ENCODE data around the gene PLCH1.
A peak's percentile ranks its signal among the peaks of the same experiment; 100 is the strongest.

Gene PLCH1

DNA sequence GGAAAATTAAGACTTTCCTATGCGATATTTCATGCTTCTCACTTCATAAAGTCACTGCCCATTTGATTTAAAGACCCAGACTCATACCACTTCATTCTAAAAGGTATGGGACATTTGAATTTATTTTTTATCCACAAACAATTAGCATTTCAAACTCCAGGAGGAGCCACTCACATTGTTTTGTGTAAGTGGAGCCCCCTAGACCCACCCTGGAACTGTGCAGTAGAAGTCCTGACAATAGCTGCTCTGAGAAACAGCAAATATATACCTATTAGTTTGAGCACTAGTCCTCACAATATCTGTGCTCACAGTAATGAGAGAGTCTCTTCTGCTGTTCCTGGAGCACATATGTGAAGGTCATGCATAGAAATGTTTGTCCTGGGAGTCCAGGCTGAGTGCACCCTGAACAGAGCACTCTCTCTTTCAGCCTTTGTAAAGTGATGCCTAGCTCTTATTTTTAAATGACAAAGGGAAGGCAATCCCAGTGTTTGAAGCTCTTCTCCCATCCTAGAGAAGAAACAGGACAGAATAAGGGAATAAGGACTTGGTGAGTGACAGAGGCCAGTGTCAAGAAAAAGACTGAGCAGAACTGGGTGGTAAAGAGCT lies 323.9 kb downstream of the PLCH1 start:
- Histone ChIP-seq H4K8ac (ENCODE audit: low read depth, low read length) (no peak overlapping the region), H3K23ac (ENCODE audit: low read length) (no peak overlapping the region), H4K5ac (ENCODE audit: low read length) (no peak overlapping the region), H3K27me3 (ENCODE audit: insufficient read depth, low read length, poor library complexity) (no peaks in the 10 kb centered on the region), H3K9ac (ENCODE audit: low read length) (no peak overlapping the region), H2BK15ac (replicated peaks; ENCODE audit: low read depth) (no peak overlapping the region), H2AK5ac (ENCODE audit: low read length) (no peak overlapping the region), H3K4me3 (ENCODE audit: low read length) (no peak overlapping the region), H3K79me2 (ENCODE audit: control insufficient read depth, insufficient read depth, low read length) (no peaks in the 10 kb centered on the region), H3K36me3 (ENCODE audit: control insufficient read depth, insufficient read depth, low read length) (no peaks in the 10 kb centered on the region), H2BK5ac (ENCODE audit: low read length) (no peak overlapping the region), H3K56ac (ENCODE audit: low read length) (peak overlapping the region; percentile 37), H3K79me1 (ENCODE audit: low read length) (no peaks in the 10 kb centered on the region), H3K4me1 (ENCODE audit: control insufficient read depth, low read depth, low read length) (peaks cover 4% of the 10 kb centered on the region), H3K27ac (ENCODE audit: low read depth, low read length) (no peak overlapping the region), H3K4me2 (ENCODE audit: low read length) (no peak overlapping the region), H3K4ac (ENCODE audit: low read depth, low read length) (no peak overlapping the region), H3K18ac (ENCODE audit: low read length) (peak overlapping the region; percentile 7), H2BK120ac (ENCODE audit: low read depth, low read length) (no peak overlapping the region)
- no CpG with 5 or more reads among the region's 1 CpG for WGBS (ENCODE audit: extremely low coverage, insufficient coverage, low lambda C conversion rate)
- DNase-seq = peak; percentile 54

DNA sequence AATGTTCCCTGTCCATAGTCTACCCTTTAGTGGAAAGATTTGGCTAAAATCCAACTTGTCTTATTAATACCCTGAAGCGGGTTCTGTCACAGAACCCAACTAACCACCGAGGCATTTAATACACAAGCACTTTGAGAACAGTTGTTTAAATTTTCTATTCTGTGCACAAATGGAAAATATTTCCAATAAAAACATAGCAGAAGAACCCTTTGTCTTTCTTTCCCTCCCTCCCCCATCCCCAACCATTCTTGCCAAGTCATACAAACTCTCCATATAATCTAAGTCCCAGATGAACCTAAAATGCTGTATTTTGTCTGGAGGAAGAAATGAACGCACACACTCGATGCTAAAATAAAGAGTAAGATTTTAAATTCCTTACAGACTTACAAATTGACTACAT lies 324.5 kb downstream of the PLCH1 start:
- Histone ChIP-seq H4K5ac (ENCODE audit: low read length) (no peak overlapping the region), H3K56ac (ENCODE audit: low read length) (no peak overlapping the region), H2BK120ac (ENCODE audit: low read depth, low read length) (no peak overlapping the region), H3K36me3 (ENCODE audit: control insufficient read depth, insufficient read depth, low read length) (no peaks in the 10 kb centered on the region), H3K18ac (ENCODE audit: low read length) (no peak overlapping the region), H2BK15ac (replicated peaks; ENCODE audit: low read depth) (no peak overlapping the region), H2BK5ac (ENCODE audit: low read length) (no peak overlapping the region), H3K79me2 (ENCODE audit: control insufficient read depth, insufficient read depth, low read length) (no peaks in the 10 kb centered on the region), H2AK5ac (ENCODE audit: low read length) (no peak overlapping the region), H3K27me3 (ENCODE audit: insufficient read depth, low read length, poor library complexity) (no peaks in the 10 kb centered on the region), H3K9ac (ENCODE audit: low read length) (no peak overlapping the region), H3K23ac (ENCODE audit: low read length) (no peak overlapping the region), H3K4me2 (ENCODE audit: low read length) (no peak overlapping the region), H3K27ac (ENCODE audit: low read depth, low read length) (no peak overlapping the region), H3K4me3 (ENCODE audit: low read length) (no peak overlapping the region), H3K4ac (ENCODE audit: low read depth, low read length) (no peak overlapping the region), H3K79me1 (ENCODE audit: low read length) (no peaks in the 10 kb centered on the region), H4K8ac (ENCODE audit: low read depth, low read length) (no peak overlapping the region), H3K4me1 (ENCODE audit: control insufficient read depth, low read depth, low read length) (peaks cover 4% of the 10 kb centered on the region)
- DNase-seq = no peak
- no CpG with 5 or more reads among the region's 4 CpGs for WGBS (ENCODE audit: extremely low coverage, insufficient coverage, low lambda C conversion rate)

DNA sequence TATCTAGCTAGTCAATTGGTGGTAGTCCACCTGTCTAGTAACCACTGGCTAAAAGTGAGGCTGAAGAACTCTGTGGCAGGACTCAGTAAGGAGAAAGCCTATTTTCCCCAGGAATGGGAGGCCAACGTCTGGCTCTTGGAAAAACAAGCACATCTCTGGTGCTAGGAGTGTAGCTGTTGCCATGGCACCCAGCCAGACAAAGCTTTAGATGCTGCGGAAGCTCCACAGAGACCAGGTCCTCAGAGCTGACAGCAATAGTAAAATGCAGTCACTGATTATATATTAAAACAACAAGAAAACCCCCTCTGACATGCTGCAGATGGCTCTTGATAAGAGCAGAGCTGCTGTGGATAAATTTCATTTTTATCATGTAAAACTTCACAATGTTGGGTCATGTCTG lies 326.5 kb downstream of the PLCH1 start:
- Histone ChIP-seq H3K18ac (ENCODE audit: low read length) (no peak overlapping the region), H2BK5ac (ENCODE audit: low read length) (no peak overlapping the region), H3K4me1 (ENCODE audit: control insufficient read depth, low read depth, low read length) (peaks cover 6% of the 10 kb centered on the region), H2BK15ac (replicated peaks; ENCODE audit: low read depth) (no peak overlapping the region), H3K4me2 (ENCODE audit: low read length) (no peak overlapping the region), H3K9ac (ENCODE audit: low read length) (no peak overlapping the region), H3K79me2 (ENCODE audit: control insufficient read depth, insufficient read depth, low read length) (no peaks in the 10 kb centered on the region), H3K27me3 (ENCODE audit: insufficient read depth, low read length, poor library complexity) (no peaks in the 10 kb centered on the region), H3K36me3 (ENCODE audit: control insufficient read depth, insufficient read depth, low read length) (no peaks in the 10 kb centered on the region), H3K23ac (ENCODE audit: low read length) (no peak overlapping the region), H4K5ac (ENCODE audit: low read length) (no peak overlapping the region), H2AK5ac (ENCODE audit: low read length) (no peak overlapping the region), H3K79me1 (ENCODE audit: low read length) (no peaks in the 10 kb centered on the region), H2BK120ac (ENCODE audit: low read depth, low read length) (no peak overlapping the region), H3K4ac (ENCODE audit: low read depth, low read length) (no peak overlapping the region), H3K27ac (ENCODE audit: low read depth, low read length) (no peak overlapping the region), H3K4me3 (ENCODE audit: low read length) (no peak overlapping the region), H4K8ac (ENCODE audit: low read depth, low read length) (no peak overlapping the region), H3K56ac (ENCODE audit: low read length) (no peak overlapping the region)
- peak; percentile 51 for DNase-seq
- WGBS (ENCODE audit: extremely low coverage, insufficient coverage, low lambda C conversion rate) = no CpG with 5 or more reads among the region's 2 CpGs

GRCh38 chr3:155417119-155417517 lies 327.8 kb downstream of the PLCH1 start:
- no CpG with 5 or more reads among the region's 3 CpGs for WGBS (ENCODE audit: extremely low coverage, insufficient coverage, low lambda C conversion rate)
- Histone ChIP-seq H3K27ac (ENCODE audit: low read depth, low read length) (no peak overlapping the region), H4K5ac (ENCODE audit: low read length) (no peak overlapping the region), H2AK5ac (ENCODE audit: low read length) (no peak overlapping the region), H2BK5ac (ENCODE audit: low read length) (no peak overlapping the region), H3K4me1 (ENCODE audit: control insufficient read depth, low read depth, low read length) (peaks cover 10% of the 10 kb centered on the region), H3K23ac (ENCODE audit: low read length) (no peak overlapping the region), H3K9ac (ENCODE audit: low read length) (no peak overlapping the region), H3K18ac (ENCODE audit: low read length) (no peak overlapping the region), H4K8ac (ENCODE audit: low read depth, low read length) (no peak overlapping the region), H2BK120ac (ENCODE audit: low read depth, low read length) (no peak overlapping the region), H2BK15ac (replicated peaks; ENCODE audit: low read depth) (no peak overlapping the region), H3K4ac (ENCODE audit: low read depth, low read length) (no peak overlapping the region), H3K36me3 (ENCODE audit: control insufficient read depth, insufficient read depth, low read length) (no peaks in the 10 kb centered on the region), H3K27me3 (ENCODE audit: insufficient read depth, low read length, poor library complexity) (no peaks in the 10 kb centered on the region), H3K79me1 (ENCODE audit: low read length) (no peaks in the 10 kb centered on the region), H3K4me3 (ENCODE audit: low read length) (no peak overlapping the region), H3K79me2 (ENCODE audit: control insufficient read depth, insufficient read depth, low read length) (no peaks in the 10 kb centered on the region), H3K4me2 (ENCODE audit: low read length) (no peak overlapping the region), H3K56ac (ENCODE audit: low read length) (no peak overlapping the region)
- no peak for DNase-seq

GRCh38 chr3:155416500-155417118 lies 328.3 kb downstream of the PLCH1 start:
- Histone ChIP-seq H3K27me3 (ENCODE audit: insufficient read depth, low read length, poor library complexity) (no peaks in the 10 kb centered on the region), H2BK15ac (replicated peaks; ENCODE audit: low read depth) (no peak overlapping the region), H3K4me2 (ENCODE audit: low read length) (no peak overlapping the region), H3K23ac (ENCODE audit: low read length) (no peak overlapping the region), H3K18ac (ENCODE audit: low read length) (no peak overlapping the region), H2AK5ac (ENCODE audit: low read length) (no peak overlapping the region), H3K56ac (ENCODE audit: low read length) (no peak overlapping the region), H3K9ac (ENCODE audit: low read length) (no peak overlapping the region), H3K4me3 (ENCODE audit: low read length) (no peak overlapping the region), H3K4me1 (ENCODE audit: control insufficient read depth, low read depth, low read length) (peaks cover 10% of the 10 kb centered on the region), H3K79me1 (ENCODE audit: low read length) (no peaks in the 10 kb centered on the region), H2BK5ac (ENCODE audit: low read length) (no peak overlapping the region), H3K79me2 (ENCODE audit: control insufficient read depth, insufficient read depth, low read length) (no peaks in the 10 kb centered on the region), H3K27ac (ENCODE audit: low read depth, low read length) (no peak overlapping the region), H4K5ac (ENCODE audit: low read length) (no peak overlapping the region), H3K4ac (ENCODE audit: low read depth, low read length) (no peak overlapping the region), H3K36me3 (ENCODE audit: control insufficient read depth, insufficient read depth, low read length) (no peaks in the 10 kb centered on the region), H2BK120ac (ENCODE audit: low read depth, low read length) (no peak overlapping the region), H4K8ac (ENCODE audit: low read depth, low read length) (no peak overlapping the region)
- WGBS (ENCODE audit: extremely low coverage, insufficient coverage, low lambda C conversion rate) = no CpG with 5 or more reads among the region's 8 CpGs
- no peak for DNase-seq

- Histone ChIP-seq H3K56ac (ENCODE audit: low read length) (no peak overlapping the region), H4K8ac (ENCODE audit: low read depth, low read length) (no peak overlapping the region), H3K79me1 (ENCODE audit: low read length) (no peaks in the 10 kb centered on the region), H2BK120ac (ENCODE audit: low read depth, low read length) (no peak overlapping the region), H3K23ac (ENCODE audit: low read length) (no peak overlapping the region), H3K4me3 (ENCODE audit: low read length) (no peak overlapping the region), H3K27me3 (ENCODE audit: insufficient read depth, low read length, poor library complexity) (no peaks in the 10 kb centered on the region), H4K5ac (ENCODE audit: low read length) (no peak overlapping the region), H3K27ac (ENCODE audit: low read depth, low read length) (no peak overlapping the region), H3K9ac (ENCODE audit: low read length) (no peak overlapping the region), H3K4me2 (ENCODE audit: low read length) (no peak overlapping the region), H3K79me2 (ENCODE audit: control insufficient read depth, insufficient read depth, low read length) (no peaks in the 10 kb centered on the region), H2AK5ac (ENCODE audit: low read length) (no peak overlapping the region), H3K4ac (ENCODE audit: low read depth, low read length) (no peak overlapping the region), H2BK15ac (replicated peaks; ENCODE audit: low read depth) (no peak overlapping the region), H2BK5ac (ENCODE audit: low read length) (no peak overlapping the region), H3K4me1 (ENCODE audit: control insufficient read depth, low read depth, low read length) (peaks cover 11% of the 10 kb centered on the region), H3K36me3 (ENCODE audit: control insufficient read depth, insufficient read depth, low read length) (no peaks in the 10 kb centered on the region), H3K18ac (ENCODE audit: low read length) (no peak overlapping the region)
- WGBS (ENCODE audit: extremely low coverage, insufficient coverage, low lambda C conversion rate) = no CpG with 5 or more reads among the region's 3 CpGs
- DNase-seq = peak; percentile 87
These were observed 332.0 kb downstream of the PLCH1 start for GRCh38 chr3:155412904-155413303.
